H1 (cell line): ENCODE data around the gene MTF2. TPM values are rescaled to one million over a fixed set of nuclear protein-coding genes. Genes with fewer than 3 reads are reported as not detected.

Experiments
- CTCF ChIA-PET: fragments of 300-600 bp; sonication (Branson Sonifier 250); formaldehyde crosslinking; loops from one replicate; lab custom pipeline; 2021; ENCODE audit not compliant: partially characterized antibody; lab: Charles Lee
- POLR2A ChIA-PET: fragments of 300-600 bp; sonication (Branson Sonifier 250); formaldehyde crosslinking; loops from one replicate; lab custom pipeline; 2021; ENCODE audit warnings: inconsistent platforms; ENCODE audit not compliant: partially characterized antibody; lab: Charles Lee
- DNase-seq, 2 experiments: peaks; one replicate each; pipeline versions ENCODE4 v3.0.0 to v3.0.0-alpha.2; 2010 to 2022; ENCODE audit warnings: low spot score in 2 of 2, low read depth in 1 of 2, mixed read lengths in 1 of 2
- FAIRE-seq: peaks from 2 replicates; lab custom pipeline; 2011; peaks lifted over from hg19 to GRCh38; lab: Jason Lieb, UNC
- H2AFZ ChIP-seq: 2 replicates; pipeline ENCODE4 v1.8.1; 2012; ENCODE audit warnings: low read length, inconsistent platforms
- H2AK5ac ChIP-seq: 2 replicates; pipeline ENCODE4 v1.6.1; 2013; ENCODE audit warnings: low read depth, low read length
- H2BK120ac ChIP-seq: replicated peaks from 2 replicates; pipeline ENCODE3; 2013; ENCODE audit warnings: low read depth, low read length, inconsistent platforms
- H2BK12ac ChIP-seq: 2 replicates; pipeline ENCODE4 v1.6.1; 2013; ENCODE audit warnings: low read depth, low read length
- H2BK15ac ChIP-seq: 2 replicates; pipeline ENCODE4 v1.6.1; 2013; ENCODE audit warnings: low read length
- H2BK20ac ChIP-seq: 2 replicates; pipeline ENCODE4 v1.6.1; 2013; ENCODE audit warnings: low read length
- H2BK5ac ChIP-seq: 2 replicates; pipeline ENCODE4 v1.6.1; 2013; ENCODE audit warnings: low read depth, low read length
- H3K14ac ChIP-seq: 2 replicates; pipeline ENCODE4 v1.6.1; 2013; ENCODE audit warnings: inconsistent platforms; ENCODE audit not compliant: insufficient read length
- H3K18ac ChIP-seq: 2 replicates; pipeline ENCODE4 v1.6.1; 2013; ENCODE audit warnings: low read length; ENCODE audit errors: extremely low read depth
- H3K23ac ChIP-seq: 2 replicates; pipeline ENCODE4 v1.6.1; 2013; ENCODE audit warnings: inconsistent platforms; ENCODE audit not compliant: insufficient read length
- H3K23me2 ChIP-seq: 2 replicates; pipeline ENCODE4 v1.6.1; 2013; ENCODE audit warnings: low read depth, low read length
- H3K27ac ChIP-seq: 2 replicates; pipeline ENCODE4 v1.6.1; 2011; ENCODE audit warnings: low read depth, low read length, inconsistent platforms
- H3K27me3 ChIP-seq, 4 experiments: replicated peaks in 1 of 4; 1 replicate in 1 of 4; 2 replicates in 3 of 4; pipeline versions ENCODE4 v1.6.1 to v1.8.1; 2011 to 2013; ENCODE audit warnings: low read length in 3 of 4, mild to moderate bottlenecking in 3 of 4, inconsistent platforms in 2 of 4, mixed read lengths in 2 of 4, moderate library complexity in 1 of 4; ENCODE audit not compliant: control insufficient read depth in 3 of 4, insufficient read depth in 3 of 4; ENCODE audit errors: extremely low read depth in 1 of 4
- H3K36me3 ChIP-seq, 4 experiments: 2 replicates each; pipeline versions ENCODE4 v1.6.1 to v1.8.1; 2011 to 2013; ENCODE audit warnings: mild to moderate bottlenecking in 4 of 4, low read length in 3 of 4, moderate library complexity in 2 of 4, control low read depth in 1 of 4, inconsistent platforms in 1 of 4; ENCODE audit not compliant: insufficient read depth in 4 of 4, control insufficient read depth in 2 of 4
- H3K4ac ChIP-seq: replicated peaks from 2 replicates; pipeline ENCODE3; 2013; ENCODE audit warnings: low read length, low read depth, mixed read lengths, inconsistent platforms; ENCODE audit not compliant: insufficient read length
- H3K4me1 ChIP-seq, 4 experiments: replicated peaks in 1 of 4; 1 replicate in 1 of 4; 2 replicates in 3 of 4; pipeline versions ENCODE4 v1.6.1 to v1.8.1; 2011 to 2013; ENCODE audit warnings: low read length in 3 of 4, inconsistent platforms in 2 of 4, mixed read lengths in 1 of 4; ENCODE audit not compliant: insufficient read depth in 4 of 4, control insufficient read depth in 3 of 4
- H3K4me2 ChIP-seq, 2 experiments: 2 replicates each; pipeline versions ENCODE4 v1.6.1 to v1.8.1; 2011 to 2013; ENCODE audit warnings: low read depth in 2 of 2, low read length in 2 of 2, control low read depth in 1 of 2, inconsistent platforms in 1 of 2, mild to moderate bottlenecking in 1 of 2; ENCODE audit not compliant: insufficient read depth in 1 of 2
- H3K4me3 ChIP-seq, 4 experiments: fragments of 200-600, 300-600 bp in 1 of 4; sonication (generic), shearing (Covaris generic), sonication (Bioruptor Twin) in 1 of 4; 2 replicates each; pipeline versions ENCODE4 v1.5.1 to v1.8.1; 2011 to 2016; ENCODE audit warnings: low read length in 4 of 4, low read depth in 3 of 4, control low read depth in 2 of 4, inconsistent platforms in 2 of 4, mild to moderate bottlenecking in 2 of 4, mixed read lengths in 1 of 4, moderate library complexity in 1 of 4; ENCODE audit not compliant: insufficient read depth in 2 of 4; ENCODE audit errors: extremely low read depth in 1 of 4
- H3K56ac ChIP-seq: replicated peaks from 2 replicates; pipeline ENCODE3; 2013; ENCODE audit warnings: low read depth, mild to moderate bottlenecking, mixed read lengths, low read length, inconsistent platforms; ENCODE audit not compliant: insufficient read length
- H3K79me1 ChIP-seq: 2 replicates; pipeline ENCODE4 v1.6.1; 2013; ENCODE audit warnings: low read depth, low read length, control low read depth
- H3K79me2 ChIP-seq, 2 experiments: 2 replicates each; pipeline versions ENCODE4 v1.6.1 to v1.8.1; 2012 to 2013; ENCODE audit warnings: low read length in 2 of 2, mild to moderate bottlenecking in 2 of 2, inconsistent platforms in 1 of 2; ENCODE audit not compliant: insufficient read depth in 2 of 2, control insufficient read depth in 1 of 2
- H3K9ac ChIP-seq, 4 experiments: replicated peaks in 1 of 4; 1 replicate in 1 of 4; 2 replicates in 3 of 4; pipeline versions ENCODE4 v1.6.1 to v1.8.1; 2011 to 2013; ENCODE audit warnings: low read depth in 3 of 4, low read length in 3 of 4, control low read depth in 2 of 4, mild to moderate bottlenecking in 2 of 4, moderate library complexity in 2 of 4, inconsistent platforms in 1 of 4; ENCODE audit errors: extremely low read depth in 1 of 4
- H3K9me3 ChIP-seq, 2 experiments: 2 replicates each; pipeline versions ENCODE4 v1.6.1 to v1.8.1; 2012 to 2013; ENCODE audit warnings: mild to moderate bottlenecking in 2 of 2, moderate library complexity in 2 of 2, control low read depth in 1 of 2, inconsistent platforms in 1 of 2, low read depth in 1 of 2, low read length in 1 of 2, mixed read lengths in 1 of 2; ENCODE audit not compliant: insufficient read depth in 2 of 2
- H4K20me1 ChIP-seq, 2 experiments: replicated peaks in 1 of 2; 2 replicates each; pipeline versions ENCODE3 to v1.8.1; 2011 to 2013; ENCODE audit warnings: inconsistent platforms in 2 of 2, low read length in 2 of 2, mild to moderate bottlenecking in 1 of 2; ENCODE audit not compliant: insufficient read depth in 2 of 2, control insufficient read depth in 1 of 2
- H4K5ac ChIP-seq: 2 replicates; pipeline ENCODE4 v1.6.1; 2013; ENCODE audit warnings: low read length, low read depth, mixed read lengths, inconsistent platforms; ENCODE audit not compliant: insufficient read length
- H4K8ac ChIP-seq: 2 replicates; pipeline ENCODE4 v1.8.0; 2013; ENCODE audit warnings: mild to moderate bottlenecking, moderate library complexity, low read length, inconsistent platforms; ENCODE audit not compliant: insufficient read depth; ENCODE audit errors: extremely low read depth
- H4K91ac ChIP-seq: replicated peaks from 2 replicates; pipeline ENCODE3; 2013; ENCODE audit warnings: low read length, mixed read lengths, inconsistent platforms; ENCODE audit not compliant: insufficient read length
- WGBS, 2 experiments: shearing (Covaris generic) in 1 of 2; methylation state at CpG; one replicate each; pipeline versions ENCODE4 v1.1.6 to v1.1.7; 2013 to 2015; ENCODE audit warnings: low lambda C conversion rate in 2 of 2, mixed read lengths in 2 of 2, inconsistent platforms in 1 of 2, low coverage in 1 of 2, missing lambda C conversion rate in 1 of 2; ENCODE audit not compliant: insufficient replicate concordance in 2 of 2, insufficient coverage in 1 of 2, insufficient read length in 1 of 2; ENCODE audit errors: extremely low coverage in 1 of 2, missing lambda C conversion rate in 1 of 2; 5-methylcytosine and 5-hydroxymethylcytosine counted together
- polyA plus RNA-seq, 7 experiments: library from polyadenylated mRNA; depleted of rRNA in 3 of 7; stranded (reverse) in 5 of 7; unstranded in 2 of 7; fragments of >200 nt in 5 of 7; fragments of 200-250 nt in 2 of 7; gene quantifications; 1 replicate in 5 of 7; 2 replicates in 1 of 7; 4 replicates in 1 of 7; pipeline versions ENCODE4 v1.2.1 to v1.2.3, GENCODE V29; 2011 to 2013; ENCODE audit warnings: missing spikeins in 2 of 7, mixed read lengths in 2 of 7
- total RNA-seq: library from RNA; stranded (reverse); fragmentation: NEBNext Ultra II Directional; extraction: Animal tissue kit (Norgen Biotek cat#: 25700); gene quantifications from 2 replicates; pipeline ENCODE4 v1.2.1, GENCODE V29; 2021

Gene MTF2
- total and polyA plus RNA-seq, 2 of the 8 experiments (the other 6 are each of a cell fraction or from before 2014, with no cell fraction given): 72.1 to 102 TPM

- H2BK120ac ChIP-seq: no peak overlapping the region
- no peak for FAIRE-seq
Measured at GRCh38 chr1:93087532-93087931, 8.4 kb downstream of the MTF2 start.

More at GRCh38 chr1:93087532-93087931, 8.4 kb downstream of the MTF2 start:
- no peak overlapping the region for H2BK12ac ChIP-seq
- peaks cover 72 to 100% of the 10 kb centered on the region in 2 experiments for H3K79me2 ChIP-seq
- H3K4ac ChIP-seq: no peak overlapping the region
- H4K20me1 ChIP-seq: peaks cover 17 to 23% of the 10 kb centered on the region in 2 experiments
- H2AFZ ChIP-seq: no peak overlapping the region
- WGBS, 2 experiments: 93% methylated on average over 2 of the region's 2 CpGs; no CpG with 5 or more reads in 1 of the 2 experiments
- ChIA-PET POLR2A (interaction anchor here (1.4 kb wide), 1 partner anchor 83 kb away, joined by 3 read pairs; no protein-coding TSS in a partner anchor), CTCF (no interaction called here)
- no peak overlapping the region for H3K27ac ChIP-seq
- no peak overlapping the region for H4K5ac ChIP-seq
- H3K79me1 ChIP-seq: peaks cover 2% of the 10 kb centered on the region; the same call in 1 of the 2 replicates
- H3K18ac ChIP-seq: no peak overlapping the region
- H3K4me2 ChIP-seq: no peak overlapping the region
- no peak overlapping the region for H4K91ac ChIP-seq
- H3K9me3 ChIP-seq: peaks cover 3 to 9% of the 10 kb centered on the region in 2 experiments; a peak in 2 of 4 replicates
- H2BK5ac ChIP-seq: no peak overlapping the region
- H3K36me3 ChIP-seq: peaks cover 0 to 45% (median 20%) of the 10 kb centered on the region in 4 experiments; a peak in 6 of 8 replicates
- H3K4me1 ChIP-seq: peaks cover 0 to 10% (median 2%) of the 10 kb centered on the region in 4 experiments; a peak in 3 of 7 replicates
- H3K27me3 ChIP-seq: no peaks in the 10 kb centered on the region
- no peak overlapping the region for H2BK15ac ChIP-seq
- no peak overlapping the region for H2BK20ac ChIP-seq
- no peak overlapping the region for H4K8ac ChIP-seq
- no peak overlapping the region for H3K9ac ChIP-seq
- no peak overlapping the region for H2AK5ac ChIP-seq
- no peak overlapping the region for H3K23ac ChIP-seq
- no peak overlapping the region for H3K56ac ChIP-seq
- H3K4me3 ChIP-seq: no peak overlapping the region
- H3K23me2 ChIP-seq: no peaks in the 10 kb centered on the region
- no peak for DNase-seq
- H3K14ac ChIP-seq: no peak overlapping the region
